Loucy (cell line): Measurements from ENCODE around the gene PDE6B.

Experiments used
- H2AFZ ChIP-seq: fragments of 200-600 bp; sonication (generic); 2 replicates; pipeline ENCODE4 v1.6.0; 2016; ENCODE audit warnings: antibody characterized with exemption, mild to moderate bottlenecking, low read length, moderate library complexity
- H3F3A ChIP-seq: fragments of 200-600 bp; 2 replicates; pipeline ENCODE4 v1.6.0; 2016; ENCODE audit warnings: antibody characterized with exemption, low read depth, mild to moderate bottlenecking
- H3K27me3 ChIP-seq: fragments of 200-600 bp; sonication (generic); 2 replicates; pipeline ENCODE4 v1.6.1; 2014; ENCODE audit warnings: low read length, mild to moderate bottlenecking; ENCODE audit not compliant: insufficient read depth, poor library complexity, severe bottlenecking
- H3K36me3 ChIP-seq: fragments of 200-600 bp; sonication (generic); 2 replicates; pipeline ENCODE4 v1.6.1; 2016; ENCODE audit warnings: low read length; ENCODE audit not compliant: insufficient read depth
- H3K4me1 ChIP-seq: fragments of 200-600 bp; sonication (generic); 2 replicates; pipeline ENCODE4 v1.5.1; 2014; ENCODE audit warnings: low read length, mild to moderate bottlenecking; ENCODE audit not compliant: insufficient read depth, poor library complexity, severe bottlenecking
- H3K4me2 ChIP-seq: fragments of 200-600 bp; sonication (generic); 2 replicates; pipeline ENCODE4 v1.6.0; 2014; ENCODE audit warnings: antibody characterized with exemption, low read length, low read depth, mild to moderate bottlenecking; ENCODE audit not compliant: poor library complexity, severe bottlenecking
- H3K4me3 ChIP-seq: fragments of 200-600 bp; sonication (generic); 2 replicates; pipeline ENCODE4 v1.5.1; 2014; ENCODE audit warnings: low read length, mild to moderate bottlenecking, mixed read lengths; ENCODE audit not compliant: poor library complexity, severe bottlenecking
- H3K79me2 ChIP-seq: fragments of 200-600 bp; sonication (generic); 2 replicates; pipeline ENCODE4 v1.6.1; 2014; ENCODE audit warnings: low read length; ENCODE audit not compliant: insufficient read depth
- H3K9ac ChIP-seq: fragments of 200-600 bp; sonication (generic); 2 replicates; pipeline ENCODE4 v1.6.0; 2014; ENCODE audit warnings: mild to moderate bottlenecking, low read depth, low read length, moderate library complexity; ENCODE audit not compliant: poor library complexity, severe bottlenecking
- H3K9me2 ChIP-seq: fragments of 200-600 bp; sonication (generic); replicated peaks from 2 replicates; pipeline ENCODE4 v1.6.1; 2016; ENCODE audit warnings: low read depth, low read length, mixed read lengths
- H3K9me3 ChIP-seq: fragments of 200-600 bp; sonication (generic); 2 replicates; pipeline ENCODE4 v1.6.1; 2014; ENCODE audit warnings: mild to moderate bottlenecking, antibody characterized with exemption, low read length, low read depth; ENCODE audit not compliant: insufficient read depth
- H4K20me1 ChIP-seq: fragments of 200-600 bp; sonication (generic); 2 replicates; pipeline ENCODE4 v1.6.0; 2014; ENCODE audit warnings: antibody characterized with exemption, low read length, mild to moderate bottlenecking; ENCODE audit not compliant: insufficient read depth, poor library complexity, severe bottlenecking
- EZH2phosphoT487 ChIP-seq: fragments of 200-600 bp; IDR thresholded peaks from 2 replicates; pipeline ENCODE4 v1.6.1; 2018; ENCODE audit warnings: antibody characterized with exemption, mild to moderate bottlenecking, moderate library complexity, borderline replicate concordance
- TF ChIP-seq, protein P1 (sequence below): fragments of 200-600 bp; sonication (generic); conservative IDR thresholded peaks from 2 replicates; pipeline ENCODE4 v1.5.1; 2014; ENCODE audit warnings: mild to moderate bottlenecking, antibody characterized with exemption, low read length

The PDE6B gene

DNA sequence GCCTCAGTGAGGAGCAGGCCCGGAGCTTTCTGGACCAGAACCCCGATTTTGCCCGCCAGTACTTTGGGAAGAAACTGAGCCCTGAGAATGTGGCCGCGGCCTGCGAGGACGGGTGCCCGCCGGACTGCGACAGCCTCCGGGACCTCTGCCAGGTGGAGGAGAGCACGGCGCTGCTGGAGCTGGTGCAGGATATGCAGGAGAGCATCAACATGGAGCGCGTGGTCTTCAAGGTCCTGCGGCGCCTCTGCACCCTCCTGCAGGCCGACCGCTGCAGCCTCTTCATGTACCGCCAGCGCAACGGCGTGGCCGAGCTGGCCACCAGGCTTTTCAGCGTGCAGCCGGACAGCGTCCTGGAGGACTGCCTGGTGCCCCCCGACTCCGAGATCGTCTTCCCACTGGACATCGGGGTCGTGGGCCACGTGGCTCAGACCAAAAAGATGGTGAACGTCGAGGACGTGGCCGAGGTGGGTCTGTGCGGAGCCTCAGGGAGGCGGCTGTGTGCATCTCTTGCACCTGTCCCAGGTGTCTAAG, 323 bp downstream of the PDE6B start:
- no peaks in the 10 kb centered on the region for H3F3A ChIP-seq
- H3K36me3 ChIP-seq: no peaks in the 10 kb centered on the region
- peaks cover 32% of the 10 kb centered on the region; the same call in 1 of the 2 replicates for H3K9me3 ChIP-seq
- H3K79me2 ChIP-seq: no peaks in the 10 kb centered on the region
- TF ChIP-seq, protein P1, sequence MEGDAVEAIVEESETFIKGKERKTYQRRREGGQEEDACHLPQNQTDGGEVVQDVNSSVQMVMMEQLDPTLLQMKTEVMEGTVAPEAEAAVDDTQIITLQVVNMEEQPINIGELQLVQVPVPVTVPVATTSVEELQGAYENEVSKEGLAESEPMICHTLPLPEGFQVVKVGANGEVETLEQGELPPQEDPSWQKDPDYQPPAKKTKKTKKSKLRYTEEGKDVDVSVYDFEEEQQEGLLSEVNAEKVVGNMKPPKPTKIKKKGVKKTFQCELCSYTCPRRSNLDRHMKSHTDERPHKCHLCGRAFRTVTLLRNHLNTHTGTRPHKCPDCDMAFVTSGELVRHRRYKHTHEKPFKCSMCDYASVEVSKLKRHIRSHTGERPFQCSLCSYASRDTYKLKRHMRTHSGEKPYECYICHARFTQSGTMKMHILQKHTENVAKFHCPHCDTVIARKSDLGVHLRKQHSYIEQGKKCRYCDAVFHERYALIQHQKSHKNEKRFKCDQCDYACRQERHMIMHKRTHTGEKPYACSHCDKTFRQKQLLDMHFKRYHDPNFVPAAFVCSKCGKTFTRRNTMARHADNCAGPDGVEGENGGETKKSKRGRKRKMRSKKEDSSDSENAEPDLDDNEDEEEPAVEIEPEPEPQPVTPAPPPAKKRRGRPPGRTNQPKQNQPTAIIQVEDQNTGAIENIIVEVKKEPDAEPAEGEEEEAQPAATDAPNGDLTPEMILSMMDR: no peak
- no peak for TF ChIP-seq EZH2phosphoT487
- no peak overlapping the region for H3K9ac ChIP-seq
- no peaks in the 10 kb centered on the region for H4K20me1 ChIP-seq
- no peak overlapping the region for H2AFZ ChIP-seq
- H3K4me3 ChIP-seq: no peak overlapping the region
- H3K4me1 ChIP-seq: no peaks in the 10 kb centered on the region
- no peaks in the 10 kb centered on the region for H3K9me2 ChIP-seq
- no peak overlapping the region for H3K4me2 ChIP-seq
- H3K27me3 ChIP-seq: no peaks in the 10 kb centered on the region

GRCh38 chr4:626201-627091, 1.1 kb downstream of the PDE6B start:
- Histone ChIP-seq H3K79me2 (no peaks in the 10 kb centered on the region), H3K9me3 (peaks cover 37% of the 10 kb centered on the region; the same call in 1 of the 2 replicates), H3K4me1 (no peaks in the 10 kb centered on the region), H3F3A (no peaks in the 10 kb centered on the region), H3K36me3 (no peaks in the 10 kb centered on the region), H4K20me1 (no peaks in the 10 kb centered on the region), H3K27me3 (no peaks in the 10 kb centered on the region), H3K4me3 (no peak overlapping the region), H2AFZ (no peak overlapping the region), H3K9ac (no peak overlapping the region), H3K9me2 (no peaks in the 10 kb centered on the region), H3K4me2 (no peak overlapping the region)
- TF ChIP-seq, protein P1: no peak
- no peak for TF ChIP-seq EZH2phosphoT487

- Histone ChIP-seq H3K4me3 (no peak overlapping the region), H3K9me3 (peaks cover 48% of the 10 kb centered on the region; the same call in 1 of the 2 replicates), H3K27me3 (no peaks in the 10 kb centered on the region), H3F3A (no peaks in the 10 kb centered on the region), H3K9me2 (no peaks in the 10 kb centered on the region), H3K9ac (no peak overlapping the region), H3K79me2 (no peaks in the 10 kb centered on the region), H3K4me1 (no peaks in the 10 kb centered on the region), H4K20me1 (no peaks in the 10 kb centered on the region), H3K4me2 (no peak overlapping the region), H3K36me3 (no peaks in the 10 kb centered on the region), H2AFZ (no peak overlapping the region)
- TF ChIP-seq, protein P1: no peak
- no peak for TF ChIP-seq EZH2phosphoT487
Measured at GRCh38 chr4:627347-628125, 2.2 kb downstream of the PDE6B start.
